Immature natural killer cell (primary cell): Measurements from ENCODE around the gene TOMM22. TPM values are rescaled to one million over a fixed set of nuclear protein-coding genes. Genes with fewer than 3 reads are reported as not detected.

Experiments used
- DNase-seq, 3 donors: peaks; one replicate each; pipeline ENCODE4 v3.0.0; 2022; ENCODE audit warnings: mixed read lengths in 1 of 3
- H3K27ac Mint-ChIP-seq, 6 donors: one replicate each; pipeline ENCODE4 v1.8.0; 2020; ENCODE audit warnings: mixed read lengths in 6 of 6, mild to moderate bottlenecking in 5 of 6, inconsistent platforms in 4 of 6, moderate library complexity in 3 of 6
- H3K27me3 Mint-ChIP-seq, 3 donors: one replicate each; pipeline ENCODE4 v1.8.0; 2020 to 2021; ENCODE audit warnings: low read depth in 3 of 3, mild to moderate bottlenecking in 3 of 3, mixed read lengths in 3 of 3, moderate library complexity in 3 of 3, inconsistent platforms in 1 of 3
- H3K36me3 Mint-ChIP-seq, 3 donors: one replicate each; pipeline ENCODE4 v1.8.0; 2020; ENCODE audit warnings: mixed read lengths in 3 of 3, inconsistent platforms in 2 of 3, mild to moderate bottlenecking in 2 of 3
- H3K4me1 Mint-ChIP-seq, 2 donors: one replicate each; pipeline ENCODE4 v1.8.0; 2020; ENCODE audit warnings: inconsistent platforms in 2 of 2, mild to moderate bottlenecking in 2 of 2, mixed read lengths in 2 of 2, moderate library complexity in 1 of 2
- H3K4me3 Mint-ChIP-seq, 5 donors: one replicate each; pipeline ENCODE4 v1.8.0; 2020; ENCODE audit warnings: mild to moderate bottlenecking in 5 of 5, mixed read lengths in 5 of 5, inconsistent platforms in 3 of 5, moderate library complexity in 3 of 5
- H3K9me3 Mint-ChIP-seq, 6 donors: one replicate each; pipeline ENCODE4 v1.8.0; 2020; ENCODE audit warnings: mild to moderate bottlenecking in 6 of 6, mixed read lengths in 6 of 6, inconsistent platforms in 4 of 6, moderate library complexity in 3 of 6
- polyA plus RNA-seq, 3 donors: library from polyadenylated mRNA; unstranded; fragments of 300-500 nt; fragmentation: Illumina TruSeq; gene quantifications; one replicate each; pipeline ENCODE4 v1.2.3, GENCODE V29; 2021

The TOMM22 gene
- polyA plus RNA-seq, 3 donors from 2014 or later, result 56.0 to 94.4 (median 68.8) TPM

DNA sequence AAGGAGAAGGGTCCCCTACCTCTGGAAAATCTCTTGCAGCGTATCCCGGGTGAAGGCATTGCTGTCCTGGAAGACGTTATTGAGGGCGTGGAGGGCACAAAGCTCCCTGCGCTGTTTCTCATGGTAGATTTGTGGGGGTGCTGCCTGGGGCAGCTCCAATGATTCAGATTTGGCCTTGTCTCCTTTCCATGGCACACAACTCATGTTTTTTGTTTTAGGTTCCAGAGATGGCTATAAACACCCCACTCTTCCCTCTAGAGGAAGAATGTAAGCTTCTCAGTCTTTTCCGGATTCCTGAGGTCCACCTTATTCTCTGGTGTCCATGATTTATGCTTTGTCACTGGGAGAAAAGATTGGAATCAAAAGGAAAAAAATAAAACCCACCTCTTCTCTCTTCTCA is 18.0 kb downstream of the TOMM22 start:
- H3K4me3 Mint-ChIP-seq, result peak overlapping the region; percentile 85 to 94 (median 93)
- H3K27ac Mint-ChIP-seq, result peak overlapping the region; percentile 93 to 100 (median 98)
- peaks cover 13 to 34% (median 31%) of the 10 kb centered on the region in 3 donors for H3K27me3 Mint-ChIP-seq
- DNase-seq, result no peak
- H3K4me1 Mint-ChIP-seq, result peaks cover 52 to 62% of the 10 kb centered on the region in 2 donors
- H3K9me3 Mint-ChIP-seq, result no peaks in the 10 kb centered on the region
- peaks cover 0 to 10% (median 0%) of the 10 kb centered on the region in 3 donors for H3K36me3 Mint-ChIP-seq

DNA sequence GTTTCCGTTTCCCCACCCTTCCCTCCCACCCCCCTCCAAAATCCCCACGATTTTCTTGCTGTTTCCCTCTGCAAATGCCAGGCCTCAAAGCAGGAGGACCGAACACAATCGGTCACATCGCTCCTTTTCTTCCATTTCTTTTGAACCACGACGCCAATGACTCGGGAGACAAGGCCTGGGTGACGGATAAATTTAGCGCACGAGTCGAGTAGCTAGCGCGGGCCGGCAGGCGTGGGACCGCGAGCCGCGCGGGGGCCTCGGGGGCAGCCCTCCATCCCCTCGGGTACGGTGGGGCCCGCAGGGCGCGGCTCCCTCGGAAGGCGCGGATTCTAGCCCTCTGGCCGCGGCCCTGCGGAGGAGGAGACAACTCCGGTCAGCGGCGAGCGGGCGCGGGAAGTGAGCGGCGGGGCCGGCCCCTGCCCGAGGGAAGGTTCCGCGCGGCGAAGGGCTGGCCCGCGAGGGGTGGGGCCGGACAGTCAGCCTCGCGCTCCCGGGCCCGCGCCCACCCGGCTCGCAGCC is 18.6 kb downstream of the TOMM22 start:
- H3K4me1 Mint-ChIP-seq, result peaks cover 57 to 63% of the 10 kb centered on the region in 2 donors

DNA sequence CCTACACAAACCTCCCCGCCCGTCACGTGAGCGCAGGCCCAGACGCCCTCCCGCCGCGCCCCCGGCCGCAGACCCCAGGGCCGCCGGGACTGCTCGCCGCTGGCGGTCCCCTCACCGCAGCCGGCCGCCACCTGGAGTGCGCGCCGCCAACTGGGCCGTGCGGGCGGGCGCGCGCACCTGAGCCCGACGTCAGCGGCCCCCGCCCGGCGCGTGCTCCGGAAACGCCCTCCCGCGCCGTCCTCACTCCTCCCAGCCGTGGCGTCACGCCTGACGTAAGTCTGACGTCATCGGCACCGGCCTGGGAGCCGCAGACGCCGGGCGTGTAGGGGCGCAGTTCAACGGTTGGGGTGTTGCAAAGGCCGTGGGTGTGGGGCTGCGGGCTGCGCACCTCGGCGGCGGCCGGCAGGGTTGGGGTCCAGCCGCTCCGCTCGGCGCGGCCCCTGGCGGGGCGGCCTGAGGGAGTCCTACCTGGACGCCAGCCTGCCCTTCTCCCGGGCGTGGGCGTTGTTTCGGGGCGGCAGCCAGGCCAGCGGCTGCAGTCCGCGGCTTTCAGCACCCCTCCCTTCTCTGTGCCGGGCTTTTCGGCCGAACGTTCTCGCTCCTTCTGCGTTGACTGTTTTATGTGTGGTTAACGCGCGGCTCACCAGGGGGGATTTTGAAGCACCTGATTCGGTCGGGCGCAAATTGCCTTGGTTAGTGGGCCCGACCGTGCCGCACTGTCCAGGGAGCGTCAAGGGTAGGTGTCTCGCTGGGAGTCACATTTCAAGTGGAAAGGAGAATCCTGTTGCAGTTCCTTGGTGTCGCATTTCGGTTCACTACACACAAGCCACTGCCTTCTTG is 19.3 kb downstream of the TOMM22 start, which contains the start of gene JOSD1:
JOSD1 (minus strand) TSS at position 155 of the 840 bp plus-strand sequence. CDS start 956 bp downstream, outside the sequence.
- Mint-ChIP-seq H3K27ac (peak within 1 kb of the TSS; percentile 97 to 100 (median 98)), H3K9me3 (no peaks in the 10 kb centered on the region), H3K4me3 (peak within 1 kb of the TSS; percentile 90 to 94 (median 93)), H3K27me3 (peaks cover 19 to 41% (median 36%) of the 10 kb centered on the region in 3 donors), H3K36me3 (peaks cover 0 to 7% (median 0%) of the 10 kb centered on the region in 3 donors), H3K4me1 (peaks cover 57 to 62% of the 10 kb centered on the region in 2 donors)
- DNase-seq, result peak; percentile 100

More for the DNA sequence above, 18.6 kb downstream of the TOMM22 start:
- Mint-ChIP-seq H3K36me3 (peaks cover 0 to 7% (median 0%) of the 10 kb centered on the region in 3 donors), H3K4me3 (peak overlapping the region; percentile 85 to 94 (median 93)), H3K9me3 (no peaks in the 10 kb centered on the region), H3K27ac (peak overlapping the region; percentile 93 to 100 (median 98)), H3K27me3 (peaks cover 16 to 36% (median 36%) of the 10 kb centered on the region in 3 donors)
- DNase-seq, result no peak

DNA sequence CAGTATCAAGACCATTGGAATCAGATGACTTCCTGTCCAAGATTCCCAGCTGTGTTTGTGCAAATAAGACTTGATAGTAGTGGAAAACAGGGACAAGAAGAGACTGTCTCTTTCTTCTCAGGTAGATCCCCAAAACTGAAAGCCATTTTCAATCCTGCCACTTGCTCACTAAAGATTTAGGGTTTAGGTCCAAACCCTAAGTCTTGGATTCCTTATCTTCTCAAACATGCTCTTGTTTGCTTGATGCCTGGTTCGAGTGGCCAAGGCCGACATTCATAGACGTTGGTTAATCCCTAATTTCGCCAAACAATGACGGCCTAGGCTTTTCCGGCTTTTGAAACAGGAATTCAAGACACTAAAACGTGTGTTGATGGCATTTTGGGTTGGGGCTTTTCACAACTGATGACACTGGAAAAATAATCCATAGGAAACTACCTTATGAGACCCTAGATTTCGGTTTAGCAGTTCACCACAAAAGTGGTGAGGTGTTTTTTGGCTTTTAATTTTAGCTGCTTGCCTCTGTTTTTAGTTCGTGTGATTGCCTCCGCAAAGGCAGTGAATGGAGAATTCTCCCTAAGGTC is 23.0 kb downstream of the TOMM22 start:
- Mint-ChIP-seq H3K4me3 (peak overlapping the region; percentile 76 to 89 (median 87)), H3K27ac (peak overlapping the region; percentile 94 to 99 (median 98)), H3K4me1 (peaks cover 49 to 59% of the 10 kb centered on the region in 2 donors), H3K36me3 (no peaks in the 10 kb centered on the region), H3K9me3 (no peaks in the 10 kb centered on the region), H3K27me3 (peaks cover 19 to 30% (median 29%) of the 10 kb centered on the region in 3 donors)
- no peak for DNase-seq

DNA sequence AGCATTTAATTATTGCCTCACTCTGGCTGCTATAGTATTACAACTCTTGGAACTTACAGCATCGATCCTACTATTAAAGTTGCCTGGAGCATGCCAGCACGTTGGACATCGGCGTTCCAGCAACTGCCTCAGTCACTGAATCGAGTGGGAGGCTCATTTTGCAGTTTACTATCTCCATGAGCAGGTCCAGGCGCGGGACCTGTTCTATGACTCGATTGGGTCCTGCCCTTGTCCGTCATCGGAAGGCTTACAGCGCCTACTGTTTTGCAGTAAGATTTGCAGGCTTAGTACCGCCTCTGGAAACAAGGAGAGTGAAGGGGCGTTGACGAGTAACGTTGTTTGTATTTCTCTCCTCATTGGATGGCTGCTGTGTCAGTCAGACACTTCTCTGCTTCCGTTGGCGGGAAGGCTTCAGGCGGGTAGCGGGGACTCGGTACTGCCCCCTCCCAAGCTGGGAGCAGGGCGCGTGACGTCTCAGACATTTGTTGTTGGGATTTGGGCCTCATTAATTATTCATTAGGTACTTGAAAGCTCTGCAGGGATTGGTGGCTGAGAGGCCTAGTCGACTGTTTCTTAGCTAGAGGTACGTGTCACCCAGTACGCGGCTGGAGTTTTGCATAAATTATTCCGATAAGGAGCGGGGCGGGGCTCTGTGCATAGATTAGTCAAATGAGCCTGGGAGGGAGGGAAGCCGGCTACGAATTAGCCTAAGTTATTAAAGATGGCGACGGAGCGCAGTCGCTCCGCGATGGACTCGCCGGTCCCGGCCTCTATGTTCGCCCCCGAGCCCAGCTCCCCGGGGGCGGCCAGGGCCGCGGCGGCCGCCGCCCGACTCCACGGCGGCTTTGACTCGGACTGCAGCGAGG is 23.7 kb downstream of the TOMM22 start, which contains the start of gene GTPBP1:
GTPBP1 (plus strand) TSS at position 710 of the 866 bp plus-strand sequence; CDS start at position 722, 12 bp downstream.
- peaks cover 44 to 59% of the 10 kb centered on the region in 2 donors for H3K4me1 Mint-ChIP-seq
- H3K27me3 Mint-ChIP-seq, result peaks cover 16 to 28% (median 23%) of the 10 kb centered on the region in 3 donors
- peak within 1 kb of the TSS; percentile 92 to 95 (median 93) for H3K4me3 Mint-ChIP-seq
- DNase-seq, result peak; percentile 99
- H3K36me3 Mint-ChIP-seq, result no peaks in the 10 kb centered on the region
- peak within 1 kb of the TSS; percentile 94 to 99 (median 98) for H3K27ac Mint-ChIP-seq
- H3K9me3 Mint-ChIP-seq, result no peaks in the 10 kb centered on the region

DNA sequence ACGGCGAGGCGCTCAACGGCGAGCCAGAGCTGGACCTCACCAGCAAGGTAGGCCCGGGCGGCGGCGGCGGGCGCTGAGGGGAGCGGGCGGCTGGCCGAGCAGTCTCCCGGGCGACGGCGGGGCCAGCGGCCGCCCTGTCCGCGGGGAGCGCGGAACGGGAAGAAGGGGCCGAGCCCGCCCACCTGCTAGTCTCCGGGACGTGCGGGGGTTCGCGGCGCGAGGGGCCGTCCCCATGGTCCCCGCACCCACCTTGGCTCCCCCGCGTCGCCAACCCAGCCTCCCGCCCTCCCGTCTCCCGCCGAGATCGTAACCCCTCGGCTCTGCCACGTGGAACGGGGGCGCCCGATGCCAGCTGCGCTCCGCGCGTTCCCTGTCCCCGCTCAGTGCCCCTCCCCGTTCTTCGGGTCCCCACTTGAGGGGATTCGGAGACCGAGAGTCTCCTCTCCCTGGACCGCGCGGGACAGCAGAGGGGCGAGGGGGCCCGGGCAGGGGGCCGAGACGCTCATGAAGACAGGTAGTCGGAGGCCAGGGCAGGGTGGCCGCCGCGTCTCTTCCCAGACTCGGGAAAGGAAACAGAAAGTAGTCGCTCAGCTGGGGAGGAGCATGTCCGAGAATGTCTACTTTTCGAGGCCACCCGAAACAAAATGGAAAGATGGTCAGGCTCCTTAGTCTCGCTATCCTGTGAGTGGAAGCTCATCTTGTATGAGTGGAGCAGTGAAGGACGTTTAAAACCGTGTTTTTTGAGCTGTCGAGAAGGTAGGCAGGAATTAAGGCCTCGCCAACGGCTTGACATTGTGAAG is 24.5 kb downstream of the TOMM22 start:
- Mint-ChIP-seq H3K9me3 (no peaks in the 10 kb centered on the region), H3K4me1 (peaks cover 48 to 65% of the 10 kb centered on the region in 2 donors), H3K4me3 (peak overlapping the region; percentile 92 to 95 (median 93)), H3K36me3 (peaks cover 0 to 7% (median 3%) of the 10 kb centered on the region in 3 donors), H3K27ac (peak overlapping the region; percentile 91 to 97 (median 92)), H3K27me3 (peaks cover 12 to 22% (median 15%) of the 10 kb centered on the region in 3 donors)
- peak; percentile 40 to 45 (median 42) for DNase-seq

DNA sequence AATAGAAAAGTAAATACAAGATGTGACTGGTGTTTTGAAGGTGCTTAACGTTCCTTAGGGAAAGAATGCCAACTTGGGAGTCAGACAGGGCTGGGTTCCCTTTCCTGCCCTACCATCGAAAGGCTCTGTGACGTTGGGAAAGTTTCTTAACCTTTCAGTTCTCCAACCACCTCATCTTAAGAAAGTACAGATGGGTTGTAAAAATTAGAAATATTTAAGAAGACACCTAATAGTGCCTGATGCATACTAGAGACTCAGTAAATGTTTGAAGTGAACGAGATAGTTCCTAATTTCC is 25.1 kb downstream of the TOMM22 start:
- H3K36me3 Mint-ChIP-seq, result peaks cover 0 to 8% (median 3%) of the 10 kb centered on the region in 3 donors
- peaks cover 43 to 62% of the 10 kb centered on the region in 2 donors for H3K4me1 Mint-ChIP-seq

DNA sequence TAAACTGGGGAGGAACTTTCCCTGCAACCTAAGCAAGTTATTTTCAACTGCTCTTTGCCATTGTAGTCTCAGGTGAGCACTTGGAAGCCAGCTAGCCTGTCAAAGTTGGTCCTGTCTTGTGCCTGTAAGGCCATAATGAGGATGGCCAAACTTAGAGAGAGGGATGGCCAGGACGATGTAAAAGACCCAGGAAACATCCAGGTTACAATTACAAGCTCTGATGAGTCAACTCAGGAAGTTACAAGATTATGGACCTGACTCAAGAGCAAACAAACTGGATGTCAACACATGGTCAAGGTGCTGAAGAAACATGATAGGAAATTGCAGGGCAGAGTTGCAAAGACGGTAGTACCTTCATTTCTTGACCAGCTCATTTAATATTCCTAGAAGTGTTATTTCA is 25.6 kb downstream of the TOMM22 start:
- peak overlapping the region; percentile 92 to 95 (median 93) for H3K4me3 Mint-ChIP-seq
- H3K27ac Mint-ChIP-seq, result peak overlapping the region; percentile 89 to 97 (median 92)
- DNase-seq, result no peak
- no peaks in the 10 kb centered on the region for H3K9me3 Mint-ChIP-seq
- peaks cover 7 to 15% (median 10%) of the 10 kb centered on the region in 3 donors for H3K27me3 Mint-ChIP-seq
- H3K4me1 Mint-ChIP-seq, result peaks cover 44 to 67% of the 10 kb centered on the region in 2 donors
- H3K36me3 Mint-ChIP-seq, result peaks cover 0 to 8% (median 3%) of the 10 kb centered on the region in 3 donors

More for the DNA sequence above, 25.1 kb downstream of the TOMM22 start:
- Mint-ChIP-seq H3K27me3 (peaks cover 7 to 16% (median 10%) of the 10 kb centered on the region in 3 donors), H3K9me3 (no peaks in the 10 kb centered on the region), H3K4me3 (peak overlapping the region; percentile 92 to 95 (median 93)), H3K27ac (peak overlapping the region; percentile 89 to 97 (median 92))
- no peak for DNase-seq

DNA sequence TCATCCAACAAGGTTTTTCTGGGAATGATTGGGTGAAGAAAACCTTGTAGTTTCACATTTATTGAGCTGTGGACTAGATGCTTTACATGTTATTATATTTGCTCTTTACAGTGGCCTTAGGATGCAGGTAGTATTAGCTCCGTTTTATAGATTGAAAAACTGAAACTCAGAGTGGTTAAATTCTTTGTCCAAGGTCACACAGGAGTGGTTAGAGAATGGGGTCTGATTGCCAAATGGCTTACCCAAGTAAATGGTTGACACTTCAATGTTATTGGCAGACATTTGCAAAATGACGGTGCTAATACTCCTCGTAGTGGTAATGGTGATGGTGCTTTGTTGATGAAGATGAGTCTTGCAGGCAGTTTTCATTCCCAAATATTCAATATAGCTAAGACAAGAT is 26.2 kb downstream of the TOMM22 start:
- H3K4me3 Mint-ChIP-seq, result peak overlapping the region in 4 of 5 donors; percentile 4 to 26 (median 10)
- H3K27ac Mint-ChIP-seq, result peak overlapping the region in 4 of 6 donors; percentile 2 to 91 (median 58)
- DNase-seq, result no peak
- peaks cover 0 to 8% (median 3%) of the 10 kb centered on the region in 3 donors for H3K36me3 Mint-ChIP-seq
- H3K27me3 Mint-ChIP-seq, result peaks cover 7 to 11% (median 10%) of the 10 kb centered on the region in 3 donors
- H3K9me3 Mint-ChIP-seq, result no peaks in the 10 kb centered on the region
- H3K4me1 Mint-ChIP-seq, result peaks cover 50 to 73% of the 10 kb centered on the region in 2 donors

DNA sequence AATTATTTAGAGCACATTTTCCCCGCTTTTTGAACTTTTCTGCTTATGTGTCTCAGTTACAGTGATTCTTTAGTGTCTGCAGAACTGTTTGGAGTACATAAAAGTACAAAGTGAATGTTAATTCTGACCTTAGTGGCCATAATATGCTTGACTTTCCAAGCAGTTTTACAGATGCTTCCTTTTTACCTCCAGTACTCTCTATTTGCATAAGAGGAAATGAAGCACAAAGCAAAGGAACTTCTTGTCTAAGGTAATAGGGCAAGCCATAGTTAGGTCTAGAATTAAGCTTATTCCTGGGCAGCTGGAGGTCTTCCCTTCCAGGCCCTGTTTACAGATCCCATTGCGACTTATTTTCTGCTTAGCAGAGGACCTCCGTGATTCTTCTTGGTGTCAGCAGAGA is 27.5 kb downstream of the TOMM22 start:
- H3K4me1 Mint-ChIP-seq, result peaks cover 57 to 85% of the 10 kb centered on the region in 2 donors
- peaks cover 0 to 8% (median 3%) of the 10 kb centered on the region in 3 donors for H3K36me3 Mint-ChIP-seq
- H3K4me3 Mint-ChIP-seq, result peak overlapping the region in 1 of 5 donors; percentile 17
- H3K9me3 Mint-ChIP-seq, result no peaks in the 10 kb centered on the region
- no peak for DNase-seq
- H3K27me3 Mint-ChIP-seq, result peaks cover 7 to 9% (median 9%) of the 10 kb centered on the region in 3 donors
- H3K27ac Mint-ChIP-seq, result peak overlapping the region in 1 of 6 donors; percentile 65

DNA sequence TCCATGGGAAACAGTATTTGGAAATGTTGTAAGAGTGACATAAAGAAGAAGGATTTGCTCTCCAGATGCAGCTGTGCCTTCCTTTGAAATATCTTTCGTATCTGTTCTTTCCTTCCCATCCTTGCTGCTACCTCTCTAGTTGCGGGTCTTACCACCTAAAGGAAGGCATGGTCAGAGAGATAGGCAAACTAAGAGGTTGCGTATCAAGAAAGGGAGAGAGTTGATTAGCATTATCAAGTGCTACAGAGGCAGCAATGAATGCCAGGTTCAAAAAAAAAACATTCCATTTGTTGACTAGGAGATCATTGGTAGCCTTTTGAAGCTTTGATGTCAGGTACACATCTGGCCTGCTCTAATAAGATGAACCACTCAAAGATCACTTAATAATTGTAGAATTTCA is 28.6 kb downstream of the TOMM22 start:
- Mint-ChIP-seq H3K36me3 (peaks cover 0 to 8% (median 3%) of the 10 kb centered on the region in 3 donors), H3K27ac (no peak overlapping the region), H3K4me3 (no peak overlapping the region), H3K27me3 (peaks cover 5 to 10% (median 5%) of the 10 kb centered on the region in 3 donors), H3K9me3 (no peaks in the 10 kb centered on the region), H3K4me1 (peaks cover 59 to 86% of the 10 kb centered on the region in 2 donors)
- DNase-seq, result no peak

DNA sequence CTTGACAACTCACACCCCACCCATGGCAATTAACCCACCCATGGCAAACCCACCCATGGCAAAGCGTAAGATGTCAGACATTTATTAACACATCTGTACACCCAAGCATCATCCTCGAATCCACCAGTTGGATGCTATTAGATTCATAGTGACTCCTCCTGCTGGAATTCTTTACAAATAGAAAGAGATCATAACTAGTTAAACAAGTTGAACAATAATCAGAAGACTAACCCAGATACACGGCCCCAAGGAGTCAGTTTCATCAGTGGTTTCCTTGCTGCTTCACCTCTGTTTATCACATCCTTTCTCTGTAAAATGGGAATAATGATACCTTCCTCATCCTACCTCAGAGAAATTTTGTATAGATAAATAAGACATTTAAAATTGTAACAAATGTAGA is 29.1 kb downstream of the TOMM22 start:
- Mint-ChIP-seq H3K4me3 (no peak overlapping the region), H3K36me3 (peaks cover 0 to 8% (median 3%) of the 10 kb centered on the region in 3 donors), H3K27me3 (peaks cover 1 to 7% (median 7%) of the 10 kb centered on the region in 3 donors), H3K9me3 (no peaks in the 10 kb centered on the region), H3K27ac (peak overlapping the region in 2 of 6 donors; percentile 12 to 37), H3K4me1 (peaks cover 60 to 87% of the 10 kb centered on the region in 2 donors)
- DNase-seq, result no peak
